NCI-H2171 treated with DMSO at 0.1 percent for 48 hours (cell line): Measurements from ENCODE around the gene ASB8.
"Not testable (repeated sequence)": the region's sequence is repeated elsewhere in the genome, so short reads cannot be mapped to it uniquely, and the experiment has no call there.

Experiments
- DNase-seq: peaks from one replicate; lab custom pipeline; 2025; lab: John Stamatoyannopoulos, UW

ASB8 gene

GRCh38 chr12:48132826-48133225 is 24.5 kb downstream of the ASB8 start:
- no peak for DNase-seq

GRCh38 chr12:48131517-48131916 is 25.8 kb downstream of the ASB8 start:
- DNase-seq: no peak

GRCh38 chr12:48129376-48129775 is 27.9 kb downstream of the ASB8 start:
- DNase-seq: no peak

GRCh38 chr12:48128800-48129199 is 28.5 kb downstream of the ASB8 start:
- DNase-seq: no peak

GRCh38 chr12:48126953-48127630 is 30.2 kb downstream of the ASB8 start:
- peak; percentile 10 for DNase-seq

- peak; percentile 72 for DNase-seq
Measured at GRCh38 chr12:48125985-48126384, 31.3 kb downstream of the ASB8 start.

GRCh38 chr12:48125542-48125941 is 31.8 kb downstream of the ASB8 start:
- not testable (repeated sequence) for DNase-seq

- DNase-seq: no peak
Measured at GRCh38 chr12:48123169-48123568, 34.1 kb downstream of the ASB8 start.

- DNase-seq: no peak
Measured at GRCh38 chr12:48122065-48122834, 35.1 kb downstream of the ASB8 start.

GRCh38 chr12:48121522-48121921 is 35.8 kb downstream of the ASB8 start:
- DNase-seq: no peak

- DNase-seq: no peak
Measured at GRCh38 chr12:48119834-48120195, 37.5 kb downstream of the ASB8 start.

- DNase-seq: peak; percentile 93
Measured at GRCh38 chr12:48119078-48119833, 38.1 kb downstream of the ASB8 start, which contains the start of gene PFKM. PFKM (plus strand) TSS chr12:48119364; CDS start chr12:48122775, 3,411 bp downstream.

- DNase-seq: no peak
Measured at GRCh38 chr12:48118284-48118871, 38.9 kb downstream of the ASB8 start.

- no peak for DNase-seq
Measured at GRCh38 chr12:48115957-48116356, 41.4 kb downstream of the ASB8 start.

GRCh38 chr12:48111312-48111693 is 46.0 kb downstream of the ASB8 start:
- DNase-seq: not testable (repeated sequence)

GRCh38 chr12:48110691-48111311 is 46.5 kb downstream of the ASB8 start:
- DNase-seq: no peak

GRCh38 chr12:48109424-48109823 is 47.9 kb downstream of the ASB8 start:
- no peak for DNase-seq

- DNase-seq: no peak
Measured at GRCh38 chr12:48106681-48107613, 50.4 kb downstream of the ASB8 start.

GRCh38 chr12:48105867-48106680 is 51.2 kb downstream of the ASB8 start, which contains the start of gene SENP1:
SENP1 (minus strand) TSS chr12:48106079; CDS start chr12:48101472, 4,607 bp downstream.
- DNase-seq: peak; percentile 94
